Activated naive CD8-positive, alpha-beta T cell treated with anti-CD3 and anti-CD28 coated beads for 36 hours (primary cell): ENCODE measurements around the gene SIL1. TPM values are rescaled to one million over a fixed set of nuclear protein-coding genes. Genes with fewer than 3 reads are reported as not detected.
"Not testable (repeated sequence)": the region's sequence is repeated elsewhere in the genome, so short reads cannot be mapped to it uniquely, and the experiment has no call there.

Experiments used
- DNase-seq: peaks from one replicate; pipeline ENCODE4 v3.0.0; 2021
- H3K27ac Mint-ChIP-seq: one replicate; pipeline ENCODE4 v1.8.0; 2022; ENCODE audit warnings: mild to moderate bottlenecking, moderate library complexity, mixed read lengths
- H3K27me3 Mint-ChIP-seq: one replicate; pipeline ENCODE4 v1.8.0; 2022; ENCODE audit warnings: mild to moderate bottlenecking, mixed read lengths
- H3K36me3 Mint-ChIP-seq: one replicate; pipeline ENCODE4 v1.8.0; 2021; ENCODE audit warnings: mild to moderate bottlenecking, mixed read lengths
- H3K4me1 Mint-ChIP-seq: one replicate; pipeline ENCODE4 v1.8.0; 2021; ENCODE audit warnings: mixed read lengths
- H3K4me3 Mint-ChIP-seq: one replicate; pipeline ENCODE4 v1.8.0; 2022; ENCODE audit warnings: mild to moderate bottlenecking, moderate library complexity, mixed read lengths
- H3K9me3 Mint-ChIP-seq: one replicate; pipeline ENCODE4 v1.8.0; 2022; ENCODE audit warnings: mixed read lengths
- total RNA-seq, 2 experiments: library from RNA; stranded (reverse); gene quantifications; one replicate each; pipeline ENCODE4 v1.2.3, GENCODE V29; 2021

The SIL1 gene
- total RNA-seq, 2 experiments from 2014 or later, result 19.8 to 21.4 TPM

DNA sequence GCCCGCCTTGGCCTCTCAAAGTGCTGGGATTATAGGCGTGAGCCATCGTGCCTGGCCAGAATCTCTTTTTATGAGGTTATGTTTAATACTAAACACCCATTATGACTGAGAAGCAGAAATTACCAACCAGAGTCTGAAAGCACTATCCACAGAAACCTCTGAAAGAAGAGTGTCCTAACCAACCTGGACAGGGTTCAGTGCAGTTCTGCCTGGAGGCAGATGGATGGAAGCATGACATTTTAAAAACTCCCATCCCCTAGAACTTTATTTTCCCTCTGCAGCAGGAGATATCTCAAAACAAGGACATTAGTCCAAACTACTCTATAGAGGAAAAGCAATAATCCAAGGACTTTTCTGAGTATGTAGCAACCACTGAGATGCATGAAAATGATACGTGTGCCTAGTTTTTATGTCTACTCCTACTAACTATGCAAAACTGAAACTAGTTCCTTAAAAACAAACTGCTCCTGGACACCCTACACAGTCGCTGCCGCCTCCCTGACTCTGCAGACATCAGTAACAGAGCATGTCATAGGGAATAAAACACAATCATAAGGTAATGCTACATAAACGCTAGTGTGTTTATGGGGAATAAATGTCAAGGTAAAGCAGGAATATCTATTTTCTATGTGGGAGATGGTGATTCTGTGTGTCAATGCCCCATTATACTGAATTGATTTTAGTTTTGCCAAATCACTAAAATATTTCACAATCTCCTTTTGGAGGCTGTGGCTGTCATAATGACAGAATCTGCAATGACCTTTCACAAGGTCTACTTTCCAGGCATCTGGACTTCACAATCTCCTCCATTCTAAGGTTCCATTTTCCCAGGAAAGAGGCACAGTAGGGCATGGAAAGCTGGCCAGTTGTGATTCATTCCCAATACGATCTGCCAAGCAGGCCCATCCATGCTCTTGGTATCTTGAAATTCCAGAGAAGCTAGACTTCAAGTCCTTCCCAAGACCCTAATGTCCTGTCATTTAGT lies 122.8 kb downstream of the SIL1 start:
- Mint-ChIP-seq H3K27me3 (no peaks in the 10 kb centered on the region), H3K4me3 (no peak overlapping the region), H3K4me1 (peaks cover 11% of the 10 kb centered on the region), H3K27ac (no peak overlapping the region), H3K36me3 (no peaks in the 10 kb centered on the region), H3K9me3 (no peaks in the 10 kb centered on the region)
- DNase-seq, result no peak

DNA sequence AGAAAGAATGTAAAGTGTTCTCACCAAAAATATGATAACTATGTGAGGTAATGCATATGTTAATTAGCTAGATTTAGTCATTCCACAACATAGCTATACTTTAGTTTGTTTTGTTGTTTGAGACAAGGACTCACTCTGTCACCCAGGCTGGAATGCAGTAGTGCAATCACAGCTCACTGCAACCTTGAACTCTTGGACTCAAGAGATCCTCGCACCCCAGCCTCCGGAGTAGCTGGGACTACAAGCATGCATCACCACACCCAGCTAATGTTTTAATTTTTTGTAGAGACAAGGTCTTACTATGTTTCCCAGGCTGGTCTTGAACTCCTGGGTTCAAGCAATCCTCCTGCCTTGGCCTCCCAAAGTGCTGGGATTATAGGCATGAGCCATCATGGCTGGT lies 124.2 kb downstream of the SIL1 start:
- not testable (repeated sequence) for H3K9me3 Mint-ChIP-seq, H3K27ac Mint-ChIP-seq, DNase-seq, H3K4me1 Mint-ChIP-seq, H3K27me3 Mint-ChIP-seq, H3K36me3 Mint-ChIP-seq, H3K4me3 Mint-ChIP-seq

GRCh38 chr5:139068494-139069151 lies 129.5 kb downstream of the SIL1 start:
- Mint-ChIP-seq H3K4me3 (no peak overlapping the region), H3K36me3 (no peaks in the 10 kb centered on the region), H3K27me3 (no peaks in the 10 kb centered on the region), H3K4me1 (peaks cover 10% of the 10 kb centered on the region), H3K27ac (peak overlapping the region; percentile 23), H3K9me3 (no peaks in the 10 kb centered on the region)
- no peak for DNase-seq

DNA sequence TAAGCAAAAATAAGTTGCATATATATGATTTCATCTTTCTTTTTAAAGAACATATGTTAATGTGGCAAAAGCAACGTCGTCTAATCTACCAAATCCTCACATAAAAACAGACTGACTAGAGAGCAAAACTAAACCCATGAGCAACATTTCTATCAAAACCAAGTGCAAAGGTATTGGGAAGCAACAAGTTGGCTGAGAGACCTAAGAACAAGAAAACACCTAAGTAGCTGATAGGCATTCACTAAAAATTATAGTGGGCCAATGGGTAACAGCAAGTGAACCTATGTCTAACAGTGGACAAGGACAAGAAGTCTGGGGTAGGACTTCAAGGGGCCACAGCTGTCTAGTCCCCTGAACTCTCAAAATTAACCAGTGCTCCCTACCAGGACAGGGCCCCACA lies 130.1 kb downstream of the SIL1 start:
- H3K27me3 Mint-ChIP-seq, result no peaks in the 10 kb centered on the region
- peak overlapping the region; percentile 23 for H3K27ac Mint-ChIP-seq
- H3K36me3 Mint-ChIP-seq, result no peaks in the 10 kb centered on the region
- no peaks in the 10 kb centered on the region for H3K9me3 Mint-ChIP-seq
- DNase-seq, result no peak
- no peak overlapping the region for H3K4me3 Mint-ChIP-seq
- peaks cover 10% of the 10 kb centered on the region for H3K4me1 Mint-ChIP-seq

DNA sequence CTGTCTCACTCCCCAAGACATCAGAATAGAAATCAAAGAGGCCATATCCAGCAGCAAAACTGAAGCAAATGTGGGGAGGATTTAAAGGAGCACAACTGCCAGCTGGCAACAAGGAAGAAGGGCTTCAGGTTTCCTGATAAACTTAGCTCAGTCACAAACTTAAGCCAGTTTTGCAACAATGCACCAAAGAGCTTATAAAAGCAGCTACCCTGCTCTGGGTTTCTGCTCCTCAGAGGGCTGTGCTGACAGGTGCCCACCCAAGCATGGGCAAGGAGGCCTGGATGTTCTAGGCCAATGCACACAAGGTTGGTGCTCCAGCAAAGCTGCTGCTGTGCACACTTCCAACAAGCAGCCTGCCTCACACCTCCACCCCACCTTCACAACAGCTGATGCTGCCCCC lies 132.9 kb downstream of the SIL1 start:
- H3K27me3 Mint-ChIP-seq, result no peaks in the 10 kb centered on the region
- DNase-seq, result no peak
- no peak overlapping the region for H3K4me3 Mint-ChIP-seq
- peaks cover 4% of the 10 kb centered on the region for H3K36me3 Mint-ChIP-seq
- H3K27ac Mint-ChIP-seq, result no peak overlapping the region
- H3K9me3 Mint-ChIP-seq, result no peaks in the 10 kb centered on the region
- H3K4me1 Mint-ChIP-seq, result peaks cover 10% of the 10 kb centered on the region

DNA sequence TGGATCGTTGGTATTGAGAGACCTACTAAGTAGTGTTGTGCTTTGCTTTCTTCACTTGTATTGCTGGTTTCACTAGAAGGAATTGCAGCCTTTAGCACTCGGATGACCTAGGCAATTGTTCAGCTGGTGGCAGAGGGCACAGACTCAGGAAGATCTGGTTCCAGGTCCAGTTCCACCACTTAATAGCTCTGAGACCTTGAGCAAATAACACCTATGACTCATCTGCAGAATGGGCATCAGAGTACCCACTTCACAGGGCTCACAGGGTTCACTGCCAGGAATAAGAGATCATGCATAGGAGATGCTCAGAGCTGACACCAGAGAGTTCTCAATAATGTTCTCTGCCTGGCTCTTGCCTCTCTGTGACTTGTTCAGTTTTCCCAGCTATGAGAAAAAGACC lies 133.6 kb downstream of the SIL1 start:
- H3K27me3 Mint-ChIP-seq, result no peaks in the 10 kb centered on the region
- no peak overlapping the region for H3K4me3 Mint-ChIP-seq
- H3K27ac Mint-ChIP-seq, result no peak overlapping the region
- peaks cover 8% of the 10 kb centered on the region for H3K4me1 Mint-ChIP-seq
- DNase-seq, result no peak
- H3K36me3 Mint-ChIP-seq, result peaks cover 4% of the 10 kb centered on the region
- H3K9me3 Mint-ChIP-seq, result no peaks in the 10 kb centered on the region

- peaks cover 1% of the 10 kb centered on the region for H3K9me3 Mint-ChIP-seq
- peaks cover 5% of the 10 kb centered on the region for H3K4me1 Mint-ChIP-seq
- peaks cover 4% of the 10 kb centered on the region for H3K36me3 Mint-ChIP-seq
Measured at GRCh38 chr5:139063664-139064054, 134.5 kb downstream of the SIL1 start.

DNA sequence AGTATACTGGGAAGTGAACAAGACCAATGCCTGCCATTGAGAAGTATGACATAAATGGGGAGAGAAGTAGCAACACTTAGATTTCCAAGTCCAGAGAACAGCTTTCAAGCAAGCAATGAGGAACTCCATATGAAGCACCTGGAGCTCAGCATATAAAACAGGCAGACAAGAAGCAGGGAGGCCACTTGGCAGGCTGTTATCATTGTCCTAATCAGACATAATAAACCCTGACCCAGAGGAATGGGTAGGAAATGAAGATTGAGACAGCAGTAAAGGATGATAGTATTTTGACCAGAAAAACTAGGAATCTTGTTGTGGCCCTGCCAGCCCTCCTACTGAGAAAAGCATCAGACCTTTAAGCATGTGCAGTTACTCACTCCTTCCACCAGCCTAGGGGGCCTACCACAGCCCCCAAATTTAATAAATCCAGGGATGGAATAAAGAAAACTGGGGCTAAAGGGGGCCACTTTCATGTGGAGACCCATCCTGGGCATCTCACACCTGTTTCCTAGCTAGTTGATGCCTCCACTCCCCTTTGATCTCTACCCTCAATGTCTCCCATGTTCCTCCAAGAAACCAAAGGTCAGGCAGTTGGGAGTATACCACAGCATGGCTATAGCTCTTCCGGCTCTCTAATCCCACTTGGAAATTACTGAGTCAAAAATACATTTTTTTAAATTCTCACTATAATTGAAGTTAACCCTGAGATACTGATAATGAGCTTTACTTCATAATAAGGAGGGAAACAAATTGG lies 135.1 kb downstream of the SIL1 start:
- peaks cover 6% of the 10 kb centered on the region for H3K36me3 Mint-ChIP-seq
- H3K9me3 Mint-ChIP-seq, result peaks cover 2% of the 10 kb centered on the region
- peaks cover 2% of the 10 kb centered on the region for H3K4me1 Mint-ChIP-seq
- no peak overlapping the region for H3K27ac Mint-ChIP-seq
- H3K27me3 Mint-ChIP-seq, result no peaks in the 10 kb centered on the region
- H3K4me3 Mint-ChIP-seq, result no peak overlapping the region
- no peak for DNase-seq

More at GRCh38 chr5:139063664-139064054, 134.5 kb downstream of the SIL1 start:
- Mint-ChIP-seq H3K4me3 (no peak overlapping the region), H3K27ac (no peak overlapping the region), H3K27me3 (no peaks in the 10 kb centered on the region)
- DNase-seq, result no peak

DNA sequence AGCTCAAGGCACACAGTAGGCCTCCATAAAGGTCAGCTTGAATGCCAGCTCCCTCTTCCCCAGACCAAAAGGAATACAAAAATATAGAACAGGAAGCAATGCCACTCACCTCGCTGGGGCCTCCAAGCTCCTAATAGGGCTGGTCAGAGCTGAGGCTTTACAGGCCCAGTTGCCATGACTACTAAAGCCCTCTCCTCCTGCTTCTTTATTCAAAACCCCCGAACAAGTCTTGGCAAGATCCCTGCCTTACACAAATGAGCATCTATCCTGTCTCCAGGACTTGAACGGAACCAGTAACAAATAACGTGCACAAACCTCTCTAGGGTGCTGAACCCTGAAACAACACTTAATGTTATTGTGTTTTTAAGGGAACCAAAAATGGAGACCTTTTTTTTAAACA lies 136.3 kb downstream of the SIL1 start:
- peaks cover 2% of the 10 kb centered on the region for H3K9me3 Mint-ChIP-seq
- H3K27ac Mint-ChIP-seq, result no peak overlapping the region
- H3K36me3 Mint-ChIP-seq, result peaks cover 6% of the 10 kb centered on the region
- no peaks in the 10 kb centered on the region for H3K27me3 Mint-ChIP-seq
- H3K4me3 Mint-ChIP-seq, result no peak overlapping the region
- DNase-seq, result no peak
- no peaks in the 10 kb centered on the region for H3K4me1 Mint-ChIP-seq

DNA sequence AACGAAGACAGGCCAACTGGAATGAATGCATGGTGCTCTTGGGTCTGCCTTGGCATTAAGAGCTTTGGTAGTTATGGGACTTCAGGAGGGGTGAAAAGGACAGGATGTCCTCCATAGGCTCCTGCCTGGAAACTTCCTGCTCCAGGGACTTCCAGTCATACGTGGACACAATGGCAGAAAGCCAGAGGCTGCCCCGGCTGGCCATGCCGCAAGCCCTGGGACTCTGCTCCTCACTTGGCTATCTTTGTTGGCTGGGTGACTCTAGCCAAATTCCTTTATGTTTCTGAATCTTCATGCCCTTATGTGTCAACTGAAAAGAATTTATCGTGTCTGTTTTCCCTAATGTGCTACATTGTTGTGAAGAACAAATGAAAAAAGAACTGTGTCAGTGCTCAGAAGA lies 136.9 kb downstream of the SIL1 start:
- H3K27me3 Mint-ChIP-seq, result no peaks in the 10 kb centered on the region
- peaks cover 2% of the 10 kb centered on the region for H3K9me3 Mint-ChIP-seq
- H3K27ac Mint-ChIP-seq, result no peak overlapping the region
- H3K4me3 Mint-ChIP-seq, result no peak overlapping the region
- DNase-seq, result no peak
- H3K36me3 Mint-ChIP-seq, result peaks cover 6% of the 10 kb centered on the region
- H3K4me1 Mint-ChIP-seq, result no peaks in the 10 kb centered on the region

DNA sequence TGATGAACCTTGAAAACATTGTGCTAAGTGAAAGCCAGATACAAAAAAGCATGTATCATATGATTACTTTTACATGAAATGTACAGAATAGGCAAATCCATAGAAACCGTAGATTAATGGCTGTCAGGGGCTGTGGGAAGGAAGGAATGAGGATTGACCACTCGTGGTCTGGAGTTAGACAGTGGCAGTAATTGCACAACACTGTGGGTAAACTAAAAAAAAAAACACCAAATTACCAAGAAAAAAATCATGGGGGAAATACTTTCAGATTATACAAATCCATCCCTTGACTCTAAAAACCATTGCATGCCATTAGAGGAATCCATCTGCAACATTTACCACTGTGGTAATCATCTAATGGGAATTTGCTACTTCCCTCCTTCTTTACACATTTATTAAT lies 140.0 kb downstream of the SIL1 start:
- H3K27ac Mint-ChIP-seq, result no peak overlapping the region
- DNase-seq, result no peak
- no peaks in the 10 kb centered on the region for H3K27me3 Mint-ChIP-seq
- peaks cover 6% of the 10 kb centered on the region for H3K36me3 Mint-ChIP-seq
- no peaks in the 10 kb centered on the region for H3K4me1 Mint-ChIP-seq
- peaks cover 2% of the 10 kb centered on the region for H3K9me3 Mint-ChIP-seq
- H3K4me3 Mint-ChIP-seq, result no peak overlapping the region

DNA sequence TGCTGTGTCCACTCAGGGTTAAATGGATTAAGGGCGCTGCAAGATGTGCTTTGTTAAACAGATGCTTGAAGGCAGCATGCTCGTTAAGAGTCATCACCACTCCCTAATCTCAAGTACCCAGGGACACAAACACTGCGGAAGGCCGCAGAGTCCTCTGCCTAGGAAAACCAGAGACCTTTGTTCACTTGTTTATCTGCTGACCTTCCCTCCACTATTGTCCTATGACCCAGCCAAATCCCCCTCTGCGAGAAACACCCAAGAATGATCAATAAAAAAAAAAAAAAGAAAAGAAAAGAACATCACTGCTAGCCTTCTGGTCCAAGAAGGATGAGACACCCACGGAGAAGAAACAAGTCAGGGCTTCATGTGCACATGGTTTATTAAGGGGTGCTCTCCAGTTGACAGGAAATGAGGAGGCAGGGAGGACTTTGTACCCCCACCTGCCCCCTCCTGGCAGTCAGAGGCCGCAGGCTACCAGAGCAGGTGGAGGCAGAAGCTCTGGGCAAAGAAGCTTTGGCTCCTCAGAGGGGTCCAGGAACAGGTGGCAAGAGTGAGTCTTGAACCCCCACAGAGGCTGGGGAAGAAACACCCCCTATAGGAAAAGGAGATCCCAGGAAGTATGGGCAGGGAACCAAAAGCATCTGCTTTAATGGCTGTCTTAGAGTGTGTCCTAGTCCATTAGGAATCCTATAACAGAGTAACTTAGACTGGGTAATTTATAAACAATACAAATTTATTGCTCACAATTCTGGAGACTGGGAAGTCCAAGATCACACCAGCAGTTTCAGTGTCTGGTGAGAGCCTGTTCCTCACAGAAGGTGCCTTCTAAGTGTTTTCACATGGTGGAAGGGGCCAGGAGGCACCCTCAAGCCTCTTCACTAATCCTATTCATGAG lies 140.9 kb downstream of the SIL1 start:
- DNase-seq, H3K36me3 Mint-ChIP-seq: not testable (repeated sequence)

GRCh38 chr5:139052975-139053374 lies 145.2 kb downstream of the SIL1 start:
- Mint-ChIP-seq H3K36me3 (peaks cover 3% of the 10 kb centered on the region), H3K4me3 (no peak overlapping the region), H3K27ac (no peak overlapping the region), H3K4me1 (no peaks in the 10 kb centered on the region), H3K27me3 (no peaks in the 10 kb centered on the region), H3K9me3 (no peaks in the 10 kb centered on the region)
- DNase-seq, result no peak

More for the DNA sequence above, 140.9 kb downstream of the SIL1 start:
- not testable (repeated sequence) for H3K27me3 Mint-ChIP-seq, H3K4me1 Mint-ChIP-seq, H3K9me3 Mint-ChIP-seq, H3K27ac Mint-ChIP-seq, H3K4me3 Mint-ChIP-seq

DNA sequence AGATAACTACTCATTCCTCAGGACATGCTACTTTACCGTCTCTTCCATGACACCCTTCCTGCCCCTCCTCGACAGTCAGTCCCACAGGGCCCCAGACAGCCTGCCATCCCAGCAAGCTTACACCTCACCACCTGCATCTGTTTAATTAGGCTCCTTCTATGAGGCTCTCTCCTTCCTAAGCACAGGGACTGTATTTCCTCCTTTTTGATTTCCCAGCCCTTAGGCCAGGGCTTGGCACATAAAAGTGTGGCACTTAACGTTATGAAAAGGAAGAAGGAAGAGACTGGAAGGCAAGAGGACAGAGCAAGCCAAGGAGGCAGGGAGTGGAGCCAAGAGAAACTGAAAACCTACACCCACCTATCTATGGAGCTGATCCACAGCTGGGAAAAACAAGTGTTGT lies 146.8 kb downstream of the SIL1 start:
- no peaks in the 10 kb centered on the region for H3K9me3 Mint-ChIP-seq

More for the DNA sequence above, 146.8 kb downstream of the SIL1 start:
- no peak for DNase-seq
- H3K27ac Mint-ChIP-seq, result no peak overlapping the region
- H3K4me1 Mint-ChIP-seq, result no peaks in the 10 kb centered on the region
- H3K27me3 Mint-ChIP-seq, result no peaks in the 10 kb centered on the region
- H3K36me3 Mint-ChIP-seq, result peaks cover 7% of the 10 kb centered on the region
- H3K4me3 Mint-ChIP-seq, result no peak overlapping the region
